ENCODE results near the gene PDGFA. TPM values are rescaled to one million over a fixed set of nuclear protein-coding genes. Genes with fewer than 3 reads are reported as not detected.

The PDGFA gene
- total RNA-seq, 4 donors from 2014 or later, result 16.2 to 41.6 (median 22.0) TPM

DNA sequence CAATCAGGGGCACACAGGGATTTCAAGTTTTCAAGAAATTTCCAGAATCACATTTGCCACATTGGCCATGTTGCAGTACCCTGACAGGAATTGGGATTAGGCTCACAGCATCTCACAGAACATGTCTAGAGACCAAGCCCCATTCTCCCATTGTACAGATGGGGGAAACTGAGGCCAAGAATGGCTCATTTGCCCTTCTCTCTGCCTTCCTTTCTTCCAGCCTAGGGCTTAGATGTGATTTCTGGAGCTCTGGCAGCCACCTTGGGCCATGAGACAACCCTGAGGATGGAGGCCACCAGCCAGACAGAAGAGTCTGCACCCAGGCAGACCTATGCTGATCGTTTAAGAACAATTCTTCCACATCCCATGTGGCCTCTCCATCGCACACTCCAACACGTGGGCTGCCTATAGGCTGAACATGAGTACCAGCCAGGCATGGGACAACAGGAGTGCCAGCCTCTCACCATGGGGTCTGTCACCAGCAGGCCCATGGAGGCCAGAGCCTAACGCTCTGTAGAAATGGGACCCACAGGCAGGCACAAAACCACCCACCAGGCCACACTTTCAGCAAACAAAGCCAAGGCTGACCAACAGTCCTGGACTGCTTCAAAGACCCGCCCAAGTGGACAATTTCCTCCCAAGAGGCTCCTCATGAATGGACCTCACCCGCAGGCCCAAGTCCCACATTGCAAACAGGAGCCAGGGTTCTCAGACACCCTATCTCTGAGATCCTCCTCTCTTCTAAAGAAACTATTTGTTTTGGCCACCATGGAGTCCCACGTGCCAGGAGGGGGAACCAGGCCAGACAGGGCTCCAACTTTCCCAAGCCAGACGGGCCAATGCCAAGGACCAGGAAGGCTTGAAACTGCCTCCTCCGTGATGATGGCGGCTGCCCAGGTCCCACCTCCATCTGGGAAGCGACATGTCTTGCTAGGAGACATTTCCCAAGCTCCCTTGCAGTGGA lies 20.7 kb downstream of the PDGFA start:
- TF ChIP-seq POLR2AphosphoS5 (IDR thresholded peaks at IDR 0.05), result no peak
- TF ChIP-seq EP300 (IDR thresholded peaks at IDR 0.05), result no peak
- no peak for TF ChIP-seq POLR2A (IDR thresholded peaks at IDR 0.05)
- TF ChIP-seq, protein P1, sequence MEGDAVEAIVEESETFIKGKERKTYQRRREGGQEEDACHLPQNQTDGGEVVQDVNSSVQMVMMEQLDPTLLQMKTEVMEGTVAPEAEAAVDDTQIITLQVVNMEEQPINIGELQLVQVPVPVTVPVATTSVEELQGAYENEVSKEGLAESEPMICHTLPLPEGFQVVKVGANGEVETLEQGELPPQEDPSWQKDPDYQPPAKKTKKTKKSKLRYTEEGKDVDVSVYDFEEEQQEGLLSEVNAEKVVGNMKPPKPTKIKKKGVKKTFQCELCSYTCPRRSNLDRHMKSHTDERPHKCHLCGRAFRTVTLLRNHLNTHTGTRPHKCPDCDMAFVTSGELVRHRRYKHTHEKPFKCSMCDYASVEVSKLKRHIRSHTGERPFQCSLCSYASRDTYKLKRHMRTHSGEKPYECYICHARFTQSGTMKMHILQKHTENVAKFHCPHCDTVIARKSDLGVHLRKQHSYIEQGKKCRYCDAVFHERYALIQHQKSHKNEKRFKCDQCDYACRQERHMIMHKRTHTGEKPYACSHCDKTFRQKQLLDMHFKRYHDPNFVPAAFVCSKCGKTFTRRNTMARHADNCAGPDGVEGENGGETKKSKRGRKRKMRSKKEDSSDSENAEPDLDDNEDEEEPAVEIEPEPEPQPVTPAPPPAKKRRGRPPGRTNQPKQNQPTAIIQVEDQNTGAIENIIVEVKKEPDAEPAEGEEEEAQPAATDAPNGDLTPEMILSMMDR (IDR thresholded peaks at IDR 0.05), result no peak
- H3K4me3 ChIP-seq, result no peak overlapping the region
- no peaks in the 10 kb centered on the region for H3K27me3 ChIP-seq
- no peaks in the 10 kb centered on the region for H3K9me3 ChIP-seq
- peaks cover 33% of the 10 kb centered on the region for H3K36me3 ChIP-seq
- peaks cover 12% of the 10 kb centered on the region for H3K4me1 ChIP-seq
- H3K27ac ChIP-seq, result no peak overlapping the region
- peak in 1 of 2 donors; percentile 43 for DNase-seq (ENCODE audit: low spot score in 2 of 2)
- 76% methylated on average over 11 of the region's 11 CpGs for WGBS

- H3K4me3 ChIP-seq, result no peak overlapping the region
- 68% methylated on average over 21 of the region's 21 CpGs for WGBS
- H3K9me3 ChIP-seq, result no peaks in the 10 kb centered on the region
- peaks cover 4% of the 10 kb centered on the region for H3K4me1 ChIP-seq
- no peak overlapping the region for H3K27ac ChIP-seq
- TF ChIP-seq, protein P1 (IDR thresholded peaks at IDR 0.05), result no peak
- no peak for TF ChIP-seq POLR2AphosphoS5 (IDR thresholded peaks at IDR 0.05)
- TF ChIP-seq EP300 (IDR thresholded peaks at IDR 0.05), result no peak
- no peak for TF ChIP-seq POLR2A (IDR thresholded peaks at IDR 0.05)
- peak in 1 of 2 donors; percentile 21 for DNase-seq (ENCODE audit: low spot score in 2 of 2)
- no peaks in the 10 kb centered on the region for H3K27me3 ChIP-seq
- H3K36me3 ChIP-seq, result peaks cover 33% of the 10 kb centered on the region
These were observed 21.5 kb downstream of the PDGFA start for GRCh38 chr7:497946-498655.

DNA sequence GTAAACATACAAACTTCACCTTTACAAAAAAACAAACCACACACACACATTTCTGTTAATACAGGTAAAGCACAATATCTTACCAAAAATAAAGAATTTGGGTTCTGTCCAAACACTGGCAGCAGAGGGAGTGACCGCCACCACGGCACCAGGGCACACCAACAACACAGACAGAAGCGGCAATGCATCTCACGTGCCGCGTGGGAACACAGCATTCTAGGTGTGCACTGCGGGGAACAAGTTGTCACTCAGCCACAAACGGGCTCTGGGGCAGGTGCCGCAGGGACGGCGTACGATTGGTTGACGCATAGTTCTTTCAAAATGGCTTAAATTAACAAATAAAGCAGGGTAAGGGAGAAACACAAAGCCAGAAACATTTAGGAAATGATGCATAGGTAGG lies 22.3 kb downstream of the PDGFA start:
- TF ChIP-seq POLR2A (IDR thresholded peaks at IDR 0.05) (no peak), EP300 (IDR thresholded peaks at IDR 0.05) (no peak)
- peak in 1 of 2 donors; percentile 27 for DNase-seq (ENCODE audit: low spot score in 2 of 2)
- Histone ChIP-seq H3K36me3 (peaks cover 33% of the 10 kb centered on the region), H3K27ac (no peak overlapping the region), H3K27me3 (no peaks in the 10 kb centered on the region), H3K4me1 (peaks cover 4% of the 10 kb centered on the region), H3K4me3 (no peak overlapping the region), H3K9me3 (no peaks in the 10 kb centered on the region)
- WGBS, result 90% methylated on average over 13 of the region's 13 CpGs

- Histone ChIP-seq H3K36me3 (peaks cover 31% of the 10 kb centered on the region), H3K4me1 (peaks cover 5% of the 10 kb centered on the region), H3K4me3 (no peak overlapping the region), H3K27ac (no peak overlapping the region), H3K9me3 (no peaks in the 10 kb centered on the region), H3K27me3 (no peaks in the 10 kb centered on the region)
- TF ChIP-seq, protein P1 (IDR thresholded peaks at IDR 0.05), result no peak
- TF ChIP-seq POLR2A (IDR thresholded peaks at IDR 0.05), result no peak
- TF ChIP-seq POLR2AphosphoS5 (IDR thresholded peaks at IDR 0.05), result no peak
- no peak for TF ChIP-seq EP300 (IDR thresholded peaks at IDR 0.05)
- 69% methylated on average over 12 of the region's 24 CpGs for WGBS
- peak in 1 of 2 donors; percentile 64 for DNase-seq (ENCODE audit: low spot score in 2 of 2)
These were observed 22.9 kb downstream of the PDGFA start for GRCh38 chr7:496528-497295.

DNA sequence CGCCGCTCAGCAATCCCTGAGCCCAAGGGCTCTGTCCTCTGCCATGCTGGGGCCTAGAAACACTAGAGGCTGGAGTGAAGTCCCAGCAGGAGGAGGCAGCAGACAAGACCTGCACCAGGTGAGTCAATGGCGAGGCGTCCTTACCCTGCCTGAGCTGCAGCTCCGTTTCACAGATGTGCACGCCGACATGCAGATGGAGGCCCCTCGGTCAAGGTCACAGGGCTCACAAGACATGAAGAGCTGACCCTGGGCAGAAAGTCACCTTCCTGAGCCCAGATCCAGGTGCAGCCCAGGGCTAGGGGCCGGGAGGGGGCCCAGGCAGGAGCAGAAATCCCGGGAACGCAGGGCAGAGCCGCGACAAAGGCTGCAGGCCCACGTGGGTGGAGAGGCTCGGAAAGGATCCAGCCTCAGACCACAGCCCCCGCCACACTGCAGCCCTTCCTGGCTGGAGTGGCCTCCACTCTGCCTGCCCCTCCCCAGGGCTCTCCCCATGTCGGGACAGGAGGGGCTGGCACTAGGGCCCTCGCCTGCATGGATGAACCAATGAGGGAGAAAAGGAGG lies 23.8 kb downstream of the PDGFA start:
- H3K9me3 ChIP-seq, result no peaks in the 10 kb centered on the region
- DNase-seq (ENCODE audit: low spot score in 2 of 2), result peak in 1 of 2 donors; percentile 52
- TF ChIP-seq, protein P1 (IDR thresholded peaks at IDR 0.05), result no peak
- TF ChIP-seq EP300 (IDR thresholded peaks at IDR 0.05) (no peak), POLR2AphosphoS5 (IDR thresholded peaks at IDR 0.05) (no peak), POLR2A (IDR thresholded peaks at IDR 0.05) (no peak)
- H3K36me3 ChIP-seq, result peaks cover 23% of the 10 kb centered on the region
- H3K27ac ChIP-seq, result no peak overlapping the region
- no peaks in the 10 kb centered on the region for H3K27me3 ChIP-seq
- H3K4me1 ChIP-seq, result peaks cover 13% of the 10 kb centered on the region
- H3K4me3 ChIP-seq, result no peak overlapping the region
- 70% methylated on average over 16 of the region's 18 CpGs for WGBS
